Upper lobe of left lung (tissue), 6 donors: Measurements from ENCODE around the gene ZSCAN16. TPM values are rescaled to one million over a fixed set of nuclear protein-coding genes. Genes with fewer than 3 reads are reported as not detected.
A peak's percentile ranks its signal among the peaks of the same experiment; 100 is the strongest.
"Not testable (repeated sequence)": the region's sequence is repeated elsewhere in the genome, so short reads cannot be mapped to it uniquely, and the experiment has no call there.

ENCODE experiments used
- ATAC-seq, 2 donors: fragments of 200-7000 bp; cut with Tn5 transposase; one replicate each; pipeline ENCODE4 v1.9.1; 2022; ENCODE audit warnings: mild to moderate bottlenecking in 2 of 2, moderate library complexity in 2 of 2; ENCODE audit not compliant: low FRiP score in 2 of 2
- DNase-seq, 2 donors: peaks; one replicate each; pipeline ENCODE4 v3.0.0-alpha.2; 2019 to 2020
- H3K27ac ChIP-seq, 4 donors: fragments of 200-600 bp; sonication (generic); one replicate each; pipeline ENCODE4 v1.5.1; 2016 to 2019
- H3K27me3 ChIP-seq, 4 donors: fragments of 200-600 bp; sonication (generic); one replicate each; pipeline ENCODE4 v1.5.1; 2017 to 2019
- H3K36me3 ChIP-seq, 4 donors: fragments of 200-600 bp; sonication (generic); one replicate each; pipeline ENCODE4 v1.5.1; 2016 to 2019
- H3K4me1 ChIP-seq, 4 donors: fragments of 200-600 bp; sonication (generic); one replicate each; pipeline ENCODE4 v1.5.1; 2018 to 2019
- H3K4me3 ChIP-seq, 4 donors: fragments of 200-600 bp; sonication (generic); one replicate each; pipeline ENCODE4 v1.5.1; 2017 to 2019; ENCODE audit warnings: mild to moderate bottlenecking in 2 of 4, moderate library complexity in 1 of 4
- H3K9me3 ChIP-seq, 4 donors: fragments of 200-600 bp; sonication (generic); one replicate each; pipeline ENCODE4 v1.5.1; 2018 to 2019
- CTCF ChIP-seq, 6 experiments: fragments of 450-650 bp in 4 of 6; fragments of 200-600 bp in 2 of 6; sonication (generic) in 2 of 6; IDR thresholded peaks; one replicate each; pipeline ENCODE4 v1.5.1; 2016 to 2019; ENCODE audit warnings: antibody characterized with exemption in 6 of 6
- EP300 ChIP-seq, 4 donors: sonication (generic); formaldehyde crosslinking; IDR thresholded peaks; one replicate each; pipeline ENCODE4 v1.5.1; 2017; ENCODE audit warnings: antibody characterized with exemption in 4 of 4, control low read depth in 2 of 4
- POLR2A ChIP-seq, 4 donors: fragments of 450-650 bp; IDR thresholded peaks; one replicate each; pipeline ENCODE4 v1.5.1; 2016 to 2017; ENCODE audit warnings: antibody characterized with exemption in 4 of 4, mild to moderate bottlenecking in 2 of 4
- POLR2AphosphoS5 ChIP-seq, 2 donors: sonication (generic); formaldehyde crosslinking; IDR thresholded peaks; one replicate each; pipeline ENCODE4 v1.5.1; 2017; ENCODE audit warnings: antibody characterized with exemption in 2 of 2
- WGBS, 2 donors: methylation state at CpG; one replicate each; pipeline ENCODE4 v1.1.5; 2017 to 2018; 5-methylcytosine and 5-hydroxymethylcytosine counted together
- total RNA-seq, 6 donors: library from RNA; depleted of rRNA in 4 of 6; stranded (reverse); fragments of >200 nt in 4 of 6; gene quantifications; one replicate each; pipeline versions ENCODE4 v1.1.0 to v1.2.1, GENCODE V29; 2016 to 2021
- donor health status: DM: no; HTN: no; CAD: no; lungs with moderate emphysema.
- donor health status: DM: no; HTN: yes; CAD: no; lungs with severe emphysema.

ZSCAN16 gene
- total RNA-seq, 6 donors from 2014 or later = 4.1 to 16.8 (median 5.1) TPM

DNA sequence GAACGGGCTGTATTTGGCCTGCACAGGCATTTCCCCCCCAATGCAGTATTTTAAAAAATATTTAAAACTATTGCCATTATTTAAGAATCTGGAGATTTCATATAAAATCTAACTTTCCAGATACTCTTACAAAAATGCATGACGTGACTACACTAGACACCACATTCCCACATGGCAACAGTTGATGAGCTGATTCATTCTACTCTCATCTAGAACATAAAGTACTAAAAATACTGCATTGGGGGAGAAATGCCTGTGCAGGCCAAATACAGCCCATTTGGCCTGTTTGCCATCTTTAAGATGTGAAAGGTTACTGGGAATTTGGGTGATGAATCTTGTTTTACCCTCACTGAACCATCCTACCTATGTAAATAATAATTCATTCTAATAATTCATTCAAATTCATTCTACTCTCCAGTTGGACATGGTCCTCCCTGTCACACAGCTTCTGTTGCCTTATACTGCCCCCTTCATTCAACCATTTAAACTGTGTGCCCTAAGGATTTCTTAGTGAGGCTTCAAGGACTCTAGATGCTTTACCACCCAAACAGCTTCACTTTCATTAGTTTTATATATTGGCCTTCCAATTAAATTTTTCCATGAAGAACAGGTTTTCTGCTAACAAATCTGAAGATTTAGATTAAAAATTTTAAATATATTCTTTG is 6.9 kb upstream of the ZSCAN16 start:
- ATAC-seq (no peak), DNase-seq (no peak)
- WGBS, 2 donors = 90 to 96% methylated on average over 2 of the region's 2 CpGs
- Histone ChIP-seq H3K36me3 (peaks cover 0 to 54% (median 16%) of the 10 kb centered on the region in 4 donors), H3K4me1 (no peaks in the 10 kb centered on the region), H3K27me3 (no peaks in the 10 kb centered on the region), H3K4me3 (no peak overlapping the region), H3K27ac (no peak overlapping the region), H3K9me3 (no peaks in the 10 kb centered on the region)
- TF ChIP-seq POLR2A (IDR thresholded peaks at IDR 0.05) (no peak), CTCF (IDR thresholded peaks at IDR 0.05) (no peak), EP300 (IDR thresholded peaks at IDR 0.05) (no peak), POLR2AphosphoS5 (IDR thresholded peaks at IDR 0.05) (no peak)

DNA sequence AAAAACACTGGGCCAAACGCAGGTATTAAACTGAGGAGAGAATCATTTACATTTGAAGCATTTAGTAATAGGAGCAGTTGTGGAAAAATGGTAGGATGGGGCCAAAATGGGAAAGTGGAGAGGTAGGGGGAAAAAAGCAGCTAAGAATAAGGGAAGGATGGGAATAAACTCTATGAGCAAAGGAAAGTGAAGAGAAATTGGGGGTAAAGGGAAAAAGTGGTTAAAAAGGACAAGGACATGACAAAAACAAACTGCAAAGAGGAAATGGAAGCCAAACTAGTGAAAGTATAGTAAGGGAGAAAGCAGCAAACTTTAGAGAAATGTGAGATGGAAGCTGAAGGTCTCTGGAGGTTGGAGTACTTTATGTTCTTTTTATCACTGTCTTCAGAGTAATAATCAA is 6.2 kb upstream of the ZSCAN16 start:
- ATAC-seq (no peak), DNase-seq (no peak)
- H3K27me3 ChIP-seq = no peaks in the 10 kb centered on the region
- no peaks in the 10 kb centered on the region for H3K4me1 ChIP-seq
- no peak overlapping the region for H3K4me3 ChIP-seq
- 80 to 87% methylated on average over 1 of the region's 1 CpG for WGBS, 2 donors
- H3K9me3 ChIP-seq = no peaks in the 10 kb centered on the region
- TF ChIP-seq POLR2AphosphoS5 (IDR thresholded peaks at IDR 0.05) = no peak
- TF ChIP-seq CTCF (IDR thresholded peaks at IDR 0.05) = no peak
- no peak for TF ChIP-seq POLR2A (IDR thresholded peaks at IDR 0.05)
- no peak for TF ChIP-seq EP300 (IDR thresholded peaks at IDR 0.05)
- peaks cover 0 to 54% (median 16%) of the 10 kb centered on the region in 4 donors for H3K36me3 ChIP-seq
- no peak overlapping the region for H3K27ac ChIP-seq

- DNase-seq = no peak
- Histone ChIP-seq H3K4me3 (no peak overlapping the region), H3K27ac (no peak overlapping the region), H3K4me1 (peaks cover 6 to 27% (median 11%) of the 10 kb centered on the region in 4 donors), H3K27me3 (no peaks in the 10 kb centered on the region), H3K9me3 (no peaks in the 10 kb centered on the region), H3K36me3 (peaks cover 0 to 41% (median 9%) of the 10 kb centered on the region in 4 donors)
- TF ChIP-seq EP300 (IDR thresholded peaks at IDR 0.05) = no peak
- TF ChIP-seq POLR2AphosphoS5 (IDR thresholded peaks at IDR 0.05) = no peak
- no peak for TF ChIP-seq CTCF (IDR thresholded peaks at IDR 0.05)
- TF ChIP-seq POLR2A (IDR thresholded peaks at IDR 0.05) = no peak
- 93 to 94% methylated on average over 2 of the region's 2 CpGs for WGBS, 2 donors
- ATAC-seq = no peak
Measured at GRCh38 chr6:28121876-28122275, 2.5 kb upstream of the ZSCAN16 start.

DNA sequence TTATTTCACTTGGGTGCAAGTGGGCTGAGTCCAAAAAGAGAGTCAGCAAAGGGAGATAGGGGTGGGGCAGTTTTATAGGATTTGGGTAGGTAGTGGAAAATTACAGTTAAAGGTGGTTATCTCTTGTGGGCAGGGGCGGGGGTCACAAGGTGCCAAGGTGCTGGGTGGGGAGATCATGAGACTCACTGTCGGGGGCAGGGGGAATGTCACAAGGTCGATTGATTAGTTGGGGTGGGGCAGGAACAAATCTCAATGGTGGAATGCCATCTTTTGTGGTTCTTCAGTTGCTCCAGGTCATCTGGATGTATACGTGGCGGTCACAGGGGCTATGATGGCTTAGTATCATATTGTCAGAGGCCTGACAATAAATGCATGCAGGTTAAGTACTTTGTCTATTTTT is 2.1 kb upstream of the ZSCAN16 start:
- not testable (repeated sequence) for H3K4me3 ChIP-seq, H3K27me3 ChIP-seq, H3K27ac ChIP-seq, H3K9me3 ChIP-seq, ATAC-seq, DNase-seq
- H3K36me3 ChIP-seq = peaks cover 0 to 43% (median 10%) of the 10 kb centered on the region in 4 donors
- 91 to 93% methylated on average over 5 of the region's 5 CpGs for WGBS, 2 donors
- peaks cover 6 to 27% (median 11%) of the 10 kb centered on the region in 4 donors for H3K4me1 ChIP-seq

DNA sequence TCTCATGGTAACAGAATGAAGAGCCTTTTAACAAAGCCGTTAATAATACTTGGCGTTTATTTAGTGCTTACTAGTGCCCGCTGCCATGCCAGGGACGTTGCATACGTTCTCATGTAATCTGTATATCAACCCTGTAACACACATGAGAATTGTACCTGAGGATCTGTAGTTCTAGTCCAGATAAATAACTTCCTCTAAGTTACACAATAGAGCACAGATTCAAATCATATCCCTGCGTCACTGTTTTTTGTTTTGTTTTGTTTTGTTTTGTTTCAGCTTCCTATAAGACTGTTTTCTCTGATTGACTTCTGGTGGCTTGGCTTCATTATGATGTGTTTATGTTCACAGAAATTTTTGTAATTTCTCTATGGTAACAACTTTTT is 553 bp downstream of the ZSCAN16 start:
- Histone ChIP-seq H3K27ac (peak overlapping the region in 3 of 4 donors; percentile 83 to 84 (median 83)), H3K4me1 (peaks cover 6 to 27% (median 11%) of the 10 kb centered on the region in 4 donors), H3K27me3 (no peaks in the 10 kb centered on the region), H3K9me3 (no peaks in the 10 kb centered on the region), H3K36me3 (peaks cover 0 to 41% (median 18%) of the 10 kb centered on the region in 4 donors), H3K4me3 (peak overlapping the region; percentile 61 to 73 (median 62))
- DNase-seq (no peak), ATAC-seq (peak in 1 of 2 donors; percentile 30)
- WGBS, 2 donors = 0 to 6% methylated on average over 6 of the region's 6 CpGs
- TF ChIP-seq EP300 (IDR thresholded peaks at IDR 0.05) = no peak
- no peak for TF ChIP-seq CTCF (IDR thresholded peaks at IDR 0.05)
- no peak for TF ChIP-seq POLR2A (IDR thresholded peaks at IDR 0.05)
- no peak for TF ChIP-seq POLR2AphosphoS5 (IDR thresholded peaks at IDR 0.05)
